Mesenchymal stem cell (in vitro differentiated cells and primary cell): ENCODE results near the gene RAB37.

Experiments used
- DNase-seq: peaks from one replicate; pipeline ENCODE4 v3.0.0-alpha.2; 2013
- H2AFZ ChIP-seq: one replicate; pipeline ENCODE4 v1.6.1; 2013; ENCODE audit warnings: low read depth, mild to moderate bottlenecking, control low read depth, inconsistent platforms, low read length, moderate library complexity
- H2AK5ac ChIP-seq: 2 replicates; pipeline ENCODE4 v1.6.1; 2013; ENCODE audit warnings: low read length, moderate library complexity, mild to moderate bottlenecking, inconsistent platforms; ENCODE audit not compliant: severe bottlenecking
- H2BK120ac ChIP-seq: one replicate; pipeline ENCODE4 v1.6.1; 2013; ENCODE audit warnings: low read depth, mild to moderate bottlenecking, inconsistent platforms, low read length, moderate library complexity
- H2BK12ac ChIP-seq, 2 experiments: one replicate each; pipeline ENCODE4 v1.6.1; 2013; ENCODE audit warnings: inconsistent platforms in 2 of 2, low read length in 2 of 2, mild to moderate bottlenecking in 2 of 2, moderate library complexity in 2 of 2, control low read depth in 1 of 2
- H2BK15ac ChIP-seq: one replicate; pipeline ENCODE4 v1.6.1; 2013; ENCODE audit warnings: mild to moderate bottlenecking, low read depth, inconsistent platforms; ENCODE audit not compliant: poor library complexity, severe bottlenecking
- H2BK5ac ChIP-seq: 2 replicates; pipeline ENCODE4 v1.6.1; 2013; ENCODE audit warnings: low read depth, mild to moderate bottlenecking, low read length, control low read depth, inconsistent platforms; ENCODE audit not compliant: poor library complexity, severe bottlenecking
- H3K14ac ChIP-seq, 2 experiments: one replicate each; pipeline ENCODE4 v1.6.1; 2013; ENCODE audit warnings: inconsistent platforms in 2 of 2, low read length in 2 of 2, control low read depth in 1 of 2, mild to moderate bottlenecking in 1 of 2, moderate library complexity in 1 of 2
- H3K18ac ChIP-seq, 2 experiments: one replicate each; pipeline ENCODE4 v1.6.1; 2013; ENCODE audit warnings: inconsistent platforms in 2 of 2, low read length in 2 of 2, control low read depth in 1 of 2, low read depth in 1 of 2, mild to moderate bottlenecking in 1 of 2
- H3K23ac ChIP-seq, 2 experiments: one replicate each; pipeline ENCODE4 v1.6.1; 2013; ENCODE audit warnings: inconsistent platforms in 2 of 2, low read length in 2 of 2, mild to moderate bottlenecking in 2 of 2, moderate library complexity in 2 of 2, control low read depth in 1 of 2
- H3K27ac ChIP-seq: 2 replicates; pipeline ENCODE4 v1.5.1; 2013; ENCODE audit warnings: mild to moderate bottlenecking, moderate library complexity, low read length, control low read depth, inconsistent platforms; ENCODE audit not compliant: poor library complexity, severe bottlenecking
- H3K27me3 ChIP-seq, 2 experiments: 2 replicates each; pipeline versions ENCODE4 v1.6.1 to v1.7.0; 2013; ENCODE audit warnings: low read length in 2 of 2, mild to moderate bottlenecking in 2 of 2, moderate library complexity in 2 of 2, control low read depth in 1 of 2, inconsistent platforms in 1 of 2; ENCODE audit not compliant: control insufficient read depth in 1 of 2, insufficient read depth in 1 of 2
- H3K36me3 ChIP-seq, 2 experiments: 2 replicates each; pipeline versions ENCODE4 v1.6.1 to v1.7.0; 2013; ENCODE audit warnings: low read length in 2 of 2, control low read depth in 1 of 2, inconsistent platforms in 1 of 2, low read depth in 1 of 2, mild to moderate bottlenecking in 1 of 2; ENCODE audit not compliant: insufficient read depth in 2 of 2, control insufficient read depth in 1 of 2
- H3K4ac ChIP-seq, 2 experiments: one replicate each; pipeline ENCODE4 v1.6.1; 2013; ENCODE audit warnings: inconsistent platforms in 2 of 2, low read length in 2 of 2, mild to moderate bottlenecking in 2 of 2, moderate library complexity in 2 of 2, control low read depth in 1 of 2, low read depth in 1 of 2
- H3K4me1 ChIP-seq: 2 replicates; pipeline ENCODE4 v1.6.1; 2013; ENCODE audit warnings: low read depth, low read length, control low read depth; ENCODE audit not compliant: control insufficient read depth, insufficient read depth
- H3K4me2 ChIP-seq: 2 replicates; pipeline ENCODE4 v1.6.1; 2013; ENCODE audit warnings: low read length, mild to moderate bottlenecking, inconsistent platforms; ENCODE audit not compliant: poor library complexity, severe bottlenecking
- H3K4me3 ChIP-seq, 2 experiments: 2 replicates each; pipeline versions ENCODE4 v1.5.1 to v1.7.0; 2013; ENCODE audit warnings: low read length in 2 of 2, mild to moderate bottlenecking in 2 of 2, control low read depth in 1 of 2, low read depth in 1 of 2; ENCODE audit not compliant: insufficient read depth in 1 of 2
- H3K79me1 ChIP-seq: replicated peaks from 2 replicates; pipeline ENCODE4 v1.6.1; 2013; ENCODE audit warnings: mild to moderate bottlenecking, control low read depth, low read length, inconsistent platforms; ENCODE audit not compliant: poor library complexity, severe bottlenecking
- H3K9ac ChIP-seq: 2 replicates; pipeline ENCODE4 v1.7.0; 2013; ENCODE audit warnings: mild to moderate bottlenecking, low read length, moderate library complexity
- H3K9me3 ChIP-seq: 2 replicates; pipeline ENCODE4 v1.7.0; 2013; ENCODE audit warnings: mild to moderate bottlenecking, low read length; ENCODE audit not compliant: control insufficient read depth
- H4K8ac ChIP-seq: one replicate; pipeline ENCODE4 v1.6.1; 2013; ENCODE audit warnings: inconsistent platforms, mild to moderate bottlenecking, low read length, moderate library complexity
- H4K91ac ChIP-seq: one replicate; pipeline ENCODE4 v1.6.1; 2013; ENCODE audit warnings: mild to moderate bottlenecking, low read length, inconsistent platforms
- WGBS: methylation state at CpG from one replicate; pipeline ENCODE4 v1.1.7; 2013; ENCODE audit warnings: mixed read lengths; 5-methylcytosine and 5-hydroxymethylcytosine counted together

The RAB37 gene

GRCh38 chr17:74742153-74742515 is 5.1 kb downstream of the RAB37 start:
- Histone ChIP-seq H2AFZ (peak overlapping the region; percentile 62), H3K27me3 (peaks cover 23 to 66% of the 10 kb centered on the region in 2 experiments), H2BK15ac (no peak overlapping the region), H3K14ac (peak overlapping the region in 1 of 2 experiments; percentile 30), H3K4me1 (peaks cover 33% of the 10 kb centered on the region), H3K9ac (no peak overlapping the region), H3K36me3 (no peaks in the 10 kb centered on the region), H3K4me2 (no peak overlapping the region), H3K79me1 (no peaks in the 10 kb centered on the region), H4K91ac (peak overlapping the region; percentile 88), H2BK5ac (no peak overlapping the region), H3K18ac (peak overlapping the region; percentile 51 to 69), H2AK5ac (no peak overlapping the region), H2BK12ac (peak overlapping the region; percentile 28 to 66), H3K4me3 (no peak overlapping the region), H3K4ac (peak overlapping the region in 1 of 2 experiments; percentile 6), H3K27ac (no peak overlapping the region), H3K9me3 (no peaks in the 10 kb centered on the region), H2BK120ac (no peak overlapping the region), H3K23ac (peak overlapping the region in 1 of 2 experiments; percentile 43), H4K8ac (peak overlapping the region; percentile 20)
- WGBS, result 0% methylated on average over 2 of the region's 4 CpGs
- no peak for DNase-seq

GRCh38 chr17:74742978-74743545 is 6.0 kb downstream of the RAB37 start:
- no peaks in the 10 kb centered on the region for H3K9me3 ChIP-seq
- H3K27ac ChIP-seq, result no peak overlapping the region
- H3K4ac ChIP-seq, result peak overlapping the region in 1 of 2 experiments; percentile 65
- no peak overlapping the region for H2BK5ac ChIP-seq
- H3K4me1 ChIP-seq, result peaks cover 32% of the 10 kb centered on the region
- H3K18ac ChIP-seq, result peak overlapping the region in 1 of 2 experiments; percentile 67
- peak overlapping the region; percentile 77 for H4K91ac ChIP-seq
- no peak overlapping the region for H3K23ac ChIP-seq
- H4K8ac ChIP-seq, result no peak overlapping the region
- H3K79me1 ChIP-seq, result no peaks in the 10 kb centered on the region
- no peak overlapping the region for H2AK5ac ChIP-seq
- H2AFZ ChIP-seq, result no peak overlapping the region
- peak overlapping the region in 1 of 2 experiments; percentile 0 for H3K14ac ChIP-seq
- DNase-seq, result no peak
- WGBS, result 97% methylated on average over 8 of the region's 9 CpGs
- no peaks in the 10 kb centered on the region for H3K36me3 ChIP-seq
- H2BK15ac ChIP-seq, result peak overlapping the region; percentile 60
- H3K4me3 ChIP-seq, result no peak overlapping the region
- peaks cover 14 to 57% of the 10 kb centered on the region in 2 experiments for H3K27me3 ChIP-seq
- H2BK12ac ChIP-seq, result peak overlapping the region; percentile 12 to 85
- no peak overlapping the region for H3K9ac ChIP-seq
- no peak overlapping the region for H3K4me2 ChIP-seq
- H2BK120ac ChIP-seq, result peak overlapping the region; percentile 27

DNA sequence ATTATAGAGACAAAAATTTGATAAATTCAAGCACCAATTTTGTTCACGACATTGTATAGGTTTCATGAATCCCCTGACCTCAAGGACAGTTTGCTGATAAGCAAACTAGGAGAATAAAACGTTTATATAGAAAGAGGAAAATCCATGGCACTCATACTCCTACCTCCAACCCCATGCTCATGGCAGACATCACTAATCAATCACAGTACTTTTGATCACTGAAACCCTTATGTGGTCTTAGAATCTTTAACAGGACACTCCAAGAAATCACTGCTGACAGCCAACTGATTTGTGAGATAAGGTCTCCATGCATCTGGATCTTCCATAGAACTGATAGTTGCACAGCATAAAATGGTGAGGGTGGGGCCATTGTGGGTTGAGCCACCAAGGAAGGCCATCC is 6.7 kb downstream of the RAB37 start:
- H3K4ac ChIP-seq, result peak overlapping the region in 1 of 2 experiments; percentile 59
- H2AFZ ChIP-seq, result no peak overlapping the region
- H3K79me1 ChIP-seq, result peaks cover 2% of the 10 kb centered on the region
- no peak overlapping the region for H2BK15ac ChIP-seq
- WGBS, result 86% methylated on average over 2 of the region's 2 CpGs
- H3K27me3 ChIP-seq, result peaks cover 7 to 50% of the 10 kb centered on the region in 2 experiments
- no peaks in the 10 kb centered on the region for H3K9me3 ChIP-seq
- H3K4me3 ChIP-seq, result no peak overlapping the region
- H3K4me2 ChIP-seq, result no peak overlapping the region
- peaks cover 28% of the 10 kb centered on the region for H3K4me1 ChIP-seq
- no peak overlapping the region for H3K27ac ChIP-seq
- H3K36me3 ChIP-seq, result no peaks in the 10 kb centered on the region
- H2BK120ac ChIP-seq, result no peak overlapping the region
- no peak overlapping the region for H3K23ac ChIP-seq
- no peak overlapping the region for H2AK5ac ChIP-seq
- DNase-seq, result no peak
- H4K91ac ChIP-seq, result no peak overlapping the region
- H4K8ac ChIP-seq, result no peak overlapping the region
- no peak overlapping the region for H3K18ac ChIP-seq
- peak overlapping the region; percentile 45 to 85 for H2BK12ac ChIP-seq
- H3K14ac ChIP-seq, result no peak overlapping the region
- no peak overlapping the region for H3K9ac ChIP-seq
- H2BK5ac ChIP-seq, result no peak overlapping the region

- Histone ChIP-seq H2BK12ac (peak overlapping the region; percentile 45 to 85), H3K18ac (no peak overlapping the region), H4K91ac (peak overlapping the region; percentile 74), H3K4me1 (peaks cover 27% of the 10 kb centered on the region), H3K36me3 (no peaks in the 10 kb centered on the region), H2AK5ac (no peak overlapping the region), H3K79me1 (peaks cover 2% of the 10 kb centered on the region), H3K4me3 (no peak overlapping the region), H3K23ac (no peak overlapping the region), H3K4me2 (no peak overlapping the region), H2AFZ (no peak overlapping the region), H2BK5ac (no peak overlapping the region), H3K4ac (peak overlapping the region; percentile 59 to 64), H3K27ac (no peak overlapping the region), H2BK120ac (no peak overlapping the region), H3K9ac (no peak overlapping the region), H3K27me3 (peaks cover 1 to 45% of the 10 kb centered on the region in 2 experiments), H3K14ac (peak overlapping the region in 1 of 2 experiments; percentile 75), H2BK15ac (no peak overlapping the region), H3K9me3 (no peaks in the 10 kb centered on the region), H4K8ac (peak overlapping the region; percentile 62)
- WGBS, result 80% methylated on average over 2 of the region's 2 CpGs
- DNase-seq, result no peak
Measured at GRCh38 chr17:74744349-74744713, 7.3 kb downstream of the RAB37 start.
